Middle frontal gyrus (tissue), 1 donor: ENCODE data around the gene KCNQ5.

Experiments
- DNase-seq: peaks from one replicate; pipeline ENCODE4 v3.0.0-alpha.2; 2015; ENCODE audit warnings: low spot score; ENCODE audit errors: extremely low spot score

The KCNQ5 gene

GRCh38 chr6:72836971-72837370 is 215.1 kb downstream of the KCNQ5 start:
- no peak for DNase-seq

- DNase-seq, result no peak
Observed at GRCh38 chr6:72841195-72841594, 219.3 kb downstream of the KCNQ5 start.

- no peak for DNase-seq
Observed at GRCh38 chr6:72842140-72842539, 220.3 kb downstream of the KCNQ5 start.

- no peak for DNase-seq
Observed at GRCh38 chr6:72844614-72845013, 222.8 kb downstream of the KCNQ5 start.

GRCh38 chr6:72849346-72849745 is 227.5 kb downstream of the KCNQ5 start:
- no peak for DNase-seq

GRCh38 chr6:72850040-72850439 is 228.2 kb downstream of the KCNQ5 start:
- no peak for DNase-seq

- DNase-seq, result no peak
Observed at GRCh38 chr6:72850469-72850868, 228.6 kb downstream of the KCNQ5 start.

- no peak for DNase-seq
Observed at GRCh38 chr6:72855471-72855870, 233.6 kb downstream of the KCNQ5 start.

- no peak for DNase-seq
Observed at GRCh38 chr6:72856801-72857200, 234.9 kb downstream of the KCNQ5 start.

GRCh38 chr6:72857791-72858585 is 236.1 kb downstream of the KCNQ5 start:
- no peak for DNase-seq

- no peak for DNase-seq
Observed at GRCh38 chr6:72861059-72861458, 239.2 kb downstream of the KCNQ5 start.

- DNase-seq, result no peak
Observed at GRCh38 chr6:72861935-72862432, 240.1 kb downstream of the KCNQ5 start.

GRCh38 chr6:72863131-72863530 is 241.3 kb downstream of the KCNQ5 start:
- no peak for DNase-seq

GRCh38 chr6:72864236-72864635 is 242.4 kb downstream of the KCNQ5 start:
- DNase-seq, result no peak

GRCh38 chr6:72864799-72865198 is 242.9 kb downstream of the KCNQ5 start:
- DNase-seq, result no peak

- DNase-seq, result no peak
Observed at GRCh38 chr6:72865467-72865866, 243.6 kb downstream of the KCNQ5 start.

- no peak for DNase-seq
Observed at GRCh38 chr6:72869621-72870020, 247.8 kb downstream of the KCNQ5 start.

- no peak for DNase-seq
Observed at GRCh38 chr6:72873433-72873832, 251.6 kb downstream of the KCNQ5 start.

- no peak for DNase-seq
Observed at GRCh38 chr6:72876256-72876655, 254.4 kb downstream of the KCNQ5 start.

GRCh38 chr6:72886170-72886569 is 264.3 kb downstream of the KCNQ5 start:
- DNase-seq, result no peak

GRCh38 chr6:72890233-72890632 is 268.4 kb downstream of the KCNQ5 start:
- no peak for DNase-seq

- no peak for DNase-seq
Observed at GRCh38 chr6:72890671-72891070, 268.8 kb downstream of the KCNQ5 start.

- no peak for DNase-seq
Observed at GRCh38 chr6:72892901-72893300, 271.0 kb downstream of the KCNQ5 start.
